ENCODE measurements around the gene ZP2.
"Not testable (repeated sequence)": the region's sequence is repeated elsewhere in the genome, so short reads cannot be mapped to it uniquely, and the experiment has no call there.

Gene ZP2

DNA sequence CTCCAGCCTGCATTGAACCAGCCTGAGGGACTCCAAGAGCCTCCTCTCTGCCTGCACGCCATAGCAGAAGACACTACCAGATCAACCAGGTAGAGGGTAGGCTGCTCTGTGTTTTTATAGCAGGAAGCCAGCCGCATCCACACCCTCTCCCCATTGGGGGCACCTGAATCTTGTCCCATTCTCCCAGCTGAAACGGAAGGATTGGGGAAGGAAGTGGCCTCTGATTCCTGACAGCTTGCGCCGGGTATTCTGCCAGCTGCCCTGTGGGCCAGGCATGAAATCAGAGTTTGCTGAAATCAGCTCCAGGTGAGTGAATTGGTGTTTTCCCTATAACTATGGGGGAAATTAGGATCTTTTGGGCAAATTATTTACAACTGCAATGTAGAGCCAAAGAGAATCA, at the start of gene ZP2:
Gene ZP2 (minus strand): TSS at position 89 of the 400 bp plus-strand sequence. CDS start 27 bp downstream, at position 62.
- DNase-seq: no peak

DNA sequence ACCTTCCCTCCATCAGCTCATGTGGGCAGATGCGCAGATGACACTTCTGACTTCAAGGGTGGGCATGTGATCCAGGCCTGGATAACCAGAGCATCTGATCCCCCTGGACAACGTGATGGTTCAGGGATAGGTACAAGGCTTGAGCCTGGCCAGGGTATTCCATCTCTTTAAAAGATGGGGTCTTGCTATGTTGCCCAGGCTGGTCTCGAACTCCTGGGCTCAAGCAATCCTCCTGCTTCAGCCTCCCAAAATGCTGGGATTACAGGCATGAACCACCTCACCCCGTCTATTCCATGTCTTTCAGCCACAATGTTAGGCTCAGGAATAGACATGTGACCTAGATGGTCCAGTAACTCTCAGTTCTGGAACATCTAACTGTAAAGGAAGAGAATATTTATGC, 45.9 kb upstream of the ZP2 start:
- DNase-seq: no peak

DNA sequence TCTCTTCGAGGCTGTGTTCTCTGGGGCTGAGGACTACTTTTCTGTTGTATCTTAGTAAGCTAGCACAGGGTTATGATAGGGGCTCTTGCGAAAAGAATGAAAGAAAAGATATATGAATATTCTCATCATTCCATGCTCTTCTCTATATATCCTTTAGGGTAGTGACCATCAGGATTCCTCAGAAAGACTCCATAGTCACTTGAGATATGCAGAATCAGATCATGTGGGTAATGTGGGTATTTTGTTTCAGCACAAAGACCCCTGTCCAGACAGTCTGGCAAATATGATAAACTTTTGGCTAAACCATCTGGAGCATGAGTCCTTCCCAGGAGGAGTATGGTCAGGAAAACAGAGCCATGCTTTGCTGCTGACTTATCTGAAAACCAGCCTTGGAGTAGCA, 45.3 kb upstream of the ZP2 start:
- DNase-seq: no peak

DNA sequence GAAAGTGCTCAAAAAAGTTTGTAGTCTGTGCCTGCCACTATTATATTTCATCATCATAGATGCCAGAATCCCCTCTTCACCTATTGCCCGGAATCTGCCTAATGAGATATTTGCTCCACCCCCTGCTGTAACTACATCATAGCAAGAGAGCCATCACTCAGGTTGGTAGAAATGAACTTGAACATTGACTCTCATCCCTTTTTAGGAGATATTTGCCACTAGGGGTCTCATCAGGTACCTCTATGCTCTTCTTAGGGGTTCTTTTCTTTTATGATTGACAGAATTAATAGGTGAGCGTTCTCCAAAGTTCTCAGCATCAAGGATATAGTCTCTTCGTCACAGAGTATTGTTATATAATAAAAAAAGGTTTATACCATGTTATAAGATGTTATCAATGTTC, 42.1 kb upstream of the ZP2 start:
- no peak for DNase-seq

DNA sequence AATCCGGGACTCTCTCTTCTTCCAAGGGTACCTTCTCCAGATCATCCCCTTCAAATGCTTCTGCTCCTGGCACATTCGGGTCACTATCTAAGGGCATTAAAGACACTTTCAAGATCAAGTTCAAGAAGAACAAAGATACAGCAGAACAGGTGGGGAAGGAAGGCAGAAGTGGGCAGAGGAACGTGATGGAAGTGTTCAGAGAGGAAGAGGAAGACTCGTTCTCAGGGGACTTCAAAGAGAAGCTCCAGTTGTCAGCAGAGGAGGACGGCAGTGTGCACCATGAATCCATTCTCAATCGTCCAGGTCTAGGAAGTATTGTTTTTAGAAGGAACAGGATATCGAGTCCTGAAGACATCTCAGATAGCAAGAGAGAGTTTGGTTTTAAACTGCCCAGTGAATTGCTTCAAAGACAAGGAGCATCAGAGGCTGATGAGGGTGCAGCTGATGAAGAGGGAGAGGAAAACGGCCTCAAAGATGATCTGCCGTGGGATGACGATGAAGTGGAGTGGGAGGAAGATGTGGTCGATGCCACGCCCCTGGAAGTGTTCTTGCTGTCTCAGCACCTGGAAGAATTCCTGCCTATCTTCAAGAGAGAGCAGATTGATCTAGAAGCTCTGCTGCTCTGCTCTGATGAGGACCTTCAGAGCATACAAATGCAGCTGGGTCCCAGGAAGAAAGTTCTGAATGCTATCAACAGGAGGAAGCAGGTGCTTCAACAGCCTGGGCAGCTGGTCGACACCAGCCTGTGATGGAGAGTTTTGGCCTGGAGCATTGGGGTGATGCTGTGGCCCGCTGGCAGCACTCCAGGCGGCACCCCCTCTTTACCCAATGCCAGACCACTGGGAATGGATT, 38.9 kb upstream of the ZP2 start:
- DNase-seq: no peak

DNA sequence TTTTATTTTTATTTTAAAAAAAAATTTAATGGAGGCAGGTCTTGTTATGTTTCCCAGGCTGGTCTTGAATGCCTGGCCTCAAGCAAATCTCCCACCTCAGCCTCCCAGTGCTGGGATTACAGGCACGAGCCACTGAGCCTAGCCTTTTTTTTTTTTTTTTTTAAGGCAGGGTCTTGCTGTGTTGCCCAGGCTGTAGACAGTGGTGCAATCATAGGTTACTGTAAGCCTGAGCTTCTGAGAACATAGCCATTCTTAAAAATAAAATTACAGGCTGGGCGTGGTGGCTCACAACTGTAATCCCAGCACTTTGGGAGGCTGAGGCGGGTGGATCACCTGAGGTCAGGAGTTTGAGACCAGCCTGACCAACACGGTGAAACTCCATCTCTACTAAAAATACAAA, 36.8 kb upstream of the ZP2 start:
- not testable (repeated sequence) for DNase-seq

- DNase-seq: no peak
These were observed 33.3 kb upstream of the ZP2 start for GRCh38 chr16:21244518-21245215.

DNA sequence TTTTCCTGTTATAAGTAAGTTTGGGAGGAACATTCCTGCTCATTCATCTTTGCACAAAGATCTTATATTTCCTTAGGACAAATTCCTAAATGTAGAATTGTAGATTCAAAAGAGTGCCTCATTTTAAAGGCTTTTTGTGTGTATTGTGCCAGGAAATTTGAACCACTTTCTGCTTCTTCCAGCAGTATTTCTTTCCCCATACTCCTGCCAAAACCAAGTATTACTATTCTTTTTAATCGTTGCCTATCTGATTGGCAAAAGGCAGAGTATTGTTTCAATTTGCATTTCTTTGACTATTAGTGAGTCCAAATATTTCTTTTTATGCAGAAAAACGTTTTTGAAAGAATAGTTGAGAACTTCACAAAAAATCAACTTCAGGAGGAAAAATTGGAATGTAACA, 31.4 kb upstream of the ZP2 start:
- no peak for DNase-seq

- no peak for DNase-seq
These were observed 28.3 kb upstream of the ZP2 start for GRCh38 chr16:21239646-21240045.

- no peak for DNase-seq
These were observed 25.5 kb upstream of the ZP2 start for GRCh38 chr16:21236831-21237230.

DNA sequence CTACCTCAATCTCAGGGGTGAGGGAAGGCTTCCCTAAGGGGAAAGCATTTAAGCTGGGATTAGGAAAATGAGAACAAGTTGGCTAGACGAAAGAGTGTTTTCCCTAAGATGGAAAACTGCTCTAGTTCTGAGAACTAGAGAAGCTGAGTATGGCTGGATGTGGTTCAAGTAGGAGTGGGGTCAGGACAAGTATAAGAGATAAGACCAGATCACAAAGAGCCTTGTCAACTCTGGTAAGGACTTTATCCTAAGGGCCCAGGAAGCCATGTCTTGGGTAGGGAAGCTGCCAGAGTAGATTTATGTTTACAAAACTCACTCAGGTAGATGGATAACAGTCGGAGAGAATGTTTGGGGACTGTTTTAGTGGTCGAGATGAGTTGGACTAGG, 23.8 kb upstream of the ZP2 start:
- no peak for DNase-seq

GRCh38 chr16:21233521-21234150, 22.3 kb upstream of the ZP2 start, which contains the start of gene ANKS4B:
Gene ANKS4B (plus strand): TSS chr16:21233699. CDS start chr16:21233738, 39 bp downstream.
- no peak for DNase-seq

DNA sequence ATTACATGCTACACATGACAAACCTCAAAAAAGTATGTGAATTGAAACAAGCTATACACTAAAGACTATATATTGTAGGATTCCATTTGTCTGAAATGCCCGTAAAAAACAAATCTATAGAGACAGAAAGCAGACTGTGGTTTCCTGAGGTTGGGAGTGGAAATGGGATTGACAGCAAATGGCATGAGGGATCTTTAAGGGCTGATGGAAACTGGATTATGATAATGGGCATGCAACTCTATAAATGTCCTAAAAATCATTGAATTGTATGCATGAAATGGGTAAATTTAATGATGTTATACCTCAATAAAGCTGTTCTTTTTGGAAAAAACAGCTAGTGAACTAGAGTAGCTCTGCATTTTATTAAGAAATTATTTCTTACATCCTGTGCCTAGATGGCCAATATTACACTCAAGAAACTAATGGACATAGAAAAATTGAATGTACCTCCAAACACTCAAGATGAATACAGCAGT, 21.7 kb upstream of the ZP2 start:
- DNase-seq: no peak

GRCh38 chr16:21228361-21228872, 17.0 kb upstream of the ZP2 start:
- DNase-seq: no peak

GRCh38 chr16:21227866-21228265, 16.5 kb upstream of the ZP2 start:
- DNase-seq: no peak

GRCh38 chr16:21226749-21227148, 15.4 kb upstream of the ZP2 start:
- no peak for DNase-seq

- DNase-seq: no peak
These were observed 13.4 kb upstream of the ZP2 start for GRCh38 chr16:21224800-21225199.

GRCh38 chr16:21223787-21224186, 12.4 kb upstream of the ZP2 start:
- DNase-seq: no peak

- no peak for DNase-seq
These were observed 11.3 kb upstream of the ZP2 start for GRCh38 chr16:21222495-21223337.

GRCh38 chr16:21219551-21219950, 8.2 kb upstream of the ZP2 start:
- DNase-seq: no peak

GRCh38 chr16:21218153-21218552, 6.8 kb upstream of the ZP2 start:
- no peak for DNase-seq

GRCh38 chr16:21217121-21217520, 5.7 kb upstream of the ZP2 start:
- no peak for DNase-seq

GRCh38 chr16:21214086-21214485, 2.7 kb upstream of the ZP2 start:
- no peak for DNase-seq

All from EL (cell line).